Loucy (cell line): ENCODE results near the gene THY1.

Source experiments
- H2AFZ ChIP-seq: fragments of 200-600 bp; sonication (generic); 2 replicates; pipeline ENCODE4 v1.6.0; 2016; ENCODE audit warnings: antibody characterized with exemption, mild to moderate bottlenecking, low read length, moderate library complexity
- H3F3A ChIP-seq: fragments of 200-600 bp; 2 replicates; pipeline ENCODE4 v1.6.0; 2016; ENCODE audit warnings: antibody characterized with exemption, low read depth, mild to moderate bottlenecking
- H3K27me3 ChIP-seq: fragments of 200-600 bp; sonication (generic); 2 replicates; pipeline ENCODE4 v1.6.1; 2014; ENCODE audit warnings: low read length, mild to moderate bottlenecking; ENCODE audit not compliant: insufficient read depth, poor library complexity, severe bottlenecking
- H3K36me3 ChIP-seq: fragments of 200-600 bp; sonication (generic); 2 replicates; pipeline ENCODE4 v1.6.1; 2016; ENCODE audit warnings: low read length; ENCODE audit not compliant: insufficient read depth
- H3K4me1 ChIP-seq: fragments of 200-600 bp; sonication (generic); 2 replicates; pipeline ENCODE4 v1.5.1; 2014; ENCODE audit warnings: low read length, mild to moderate bottlenecking; ENCODE audit not compliant: insufficient read depth, poor library complexity, severe bottlenecking
- H3K4me2 ChIP-seq: fragments of 200-600 bp; sonication (generic); 2 replicates; pipeline ENCODE4 v1.6.0; 2014; ENCODE audit warnings: antibody characterized with exemption, low read length, low read depth, mild to moderate bottlenecking; ENCODE audit not compliant: poor library complexity, severe bottlenecking
- H3K4me3 ChIP-seq: fragments of 200-600 bp; sonication (generic); 2 replicates; pipeline ENCODE4 v1.5.1; 2014; ENCODE audit warnings: low read length, mild to moderate bottlenecking, mixed read lengths; ENCODE audit not compliant: poor library complexity, severe bottlenecking
- H3K79me2 ChIP-seq: fragments of 200-600 bp; sonication (generic); 2 replicates; pipeline ENCODE4 v1.6.1; 2014; ENCODE audit warnings: low read length; ENCODE audit not compliant: insufficient read depth
- H3K9ac ChIP-seq: fragments of 200-600 bp; sonication (generic); 2 replicates; pipeline ENCODE4 v1.6.0; 2014; ENCODE audit warnings: mild to moderate bottlenecking, low read depth, low read length, moderate library complexity; ENCODE audit not compliant: poor library complexity, severe bottlenecking
- H3K9me2 ChIP-seq: fragments of 200-600 bp; sonication (generic); replicated peaks from 2 replicates; pipeline ENCODE4 v1.6.1; 2016; ENCODE audit warnings: low read depth, low read length, mixed read lengths
- H3K9me3 ChIP-seq: fragments of 200-600 bp; sonication (generic); 2 replicates; pipeline ENCODE4 v1.6.1; 2014; ENCODE audit warnings: mild to moderate bottlenecking, antibody characterized with exemption, low read length, low read depth; ENCODE audit not compliant: insufficient read depth
- H4K20me1 ChIP-seq: fragments of 200-600 bp; sonication (generic); 2 replicates; pipeline ENCODE4 v1.6.0; 2014; ENCODE audit warnings: antibody characterized with exemption, low read length, mild to moderate bottlenecking; ENCODE audit not compliant: insufficient read depth, poor library complexity, severe bottlenecking
- CTCF ChIP-seq: fragments of 200-600 bp; sonication (generic); conservative IDR thresholded peaks from 2 replicates; pipeline ENCODE4 v1.5.1; 2014; ENCODE audit warnings: mild to moderate bottlenecking, antibody characterized with exemption, low read length
- EZH2phosphoT487 ChIP-seq: fragments of 200-600 bp; IDR thresholded peaks from 2 replicates; pipeline ENCODE4 v1.6.1; 2018; ENCODE audit warnings: antibody characterized with exemption, mild to moderate bottlenecking, moderate library complexity, borderline replicate concordance

The THY1 gene

GRCh38 chr11:119373921-119374631 is 48.9 kb downstream of the THY1 start:
- Histone ChIP-seq H3K4me1 (peaks cover 28% of the 10 kb centered on the region), H3K4me2 (peak overlapping the region; percentile 11), H3K9me3 (no peaks in the 10 kb centered on the region), H3K27me3 (no peaks in the 10 kb centered on the region), H3K4me3 (no peak overlapping the region), H4K20me1 (no peaks in the 10 kb centered on the region), H3K36me3 (no peaks in the 10 kb centered on the region), H2AFZ (no peak overlapping the region), H3K9ac (no peak overlapping the region), H3K9me2 (no peaks in the 10 kb centered on the region), H3F3A (no peaks in the 10 kb centered on the region), H3K79me2 (no peaks in the 10 kb centered on the region)
- TF ChIP-seq EZH2phosphoT487 (no peak), CTCF (peak; percentile 98)

- H3K4me1 ChIP-seq, result peaks cover 25% of the 10 kb centered on the region
- no peak overlapping the region for H2AFZ ChIP-seq
Measured at GRCh38 chr11:119373059-119373920, 49.7 kb downstream of the THY1 start.

More at GRCh38 chr11:119373059-119373920, 49.7 kb downstream of the THY1 start:
- no peaks in the 10 kb centered on the region for H3K9me2 ChIP-seq
- H3K9me3 ChIP-seq, result no peaks in the 10 kb centered on the region
- TF ChIP-seq EZH2phosphoT487 (no peak), CTCF (no peak)
- peak overlapping the region; percentile 11 for H3K4me2 ChIP-seq
- H3K9ac ChIP-seq, result no peak overlapping the region
- H3F3A ChIP-seq, result no peaks in the 10 kb centered on the region
- H4K20me1 ChIP-seq, result no peaks in the 10 kb centered on the region
- H3K79me2 ChIP-seq, result no peaks in the 10 kb centered on the region
- no peaks in the 10 kb centered on the region for H3K36me3 ChIP-seq
- H3K4me3 ChIP-seq, result no peak overlapping the region
- no peaks in the 10 kb centered on the region for H3K27me3 ChIP-seq
